Fibroblast of lung (primary cell): ENCODE data around the gene SEMA4D.
"Not testable (repeated sequence)": the region's sequence is repeated elsewhere in the genome, so short reads cannot be mapped to it uniquely, and the experiment has no call there.

Experiments used
- EZH2 ChIP-seq: IDR thresholded peaks from 2 replicates; pipeline ENCODE4 v1.5.1; 2012; ENCODE audit warnings: low read length, control low read depth, mild to moderate bottlenecking; ENCODE audit errors: missing control alignments
- TF ChIP-seq, protein P1 (sequence below), 2 donors: IDR thresholded peaks in 1 of 2; conservative IDR thresholded peaks in 1 of 2; 1 replicate in 1 of 2; 2 replicates in 1 of 2; pipeline ENCODE4 v1.5.1; 2011 to 2012; ENCODE audit warnings: low read length in 2 of 2, control low read depth in 1 of 2, inconsistent platforms in 1 of 2, low read depth in 1 of 2, mild to moderate bottlenecking in 1 of 2

DNA sequence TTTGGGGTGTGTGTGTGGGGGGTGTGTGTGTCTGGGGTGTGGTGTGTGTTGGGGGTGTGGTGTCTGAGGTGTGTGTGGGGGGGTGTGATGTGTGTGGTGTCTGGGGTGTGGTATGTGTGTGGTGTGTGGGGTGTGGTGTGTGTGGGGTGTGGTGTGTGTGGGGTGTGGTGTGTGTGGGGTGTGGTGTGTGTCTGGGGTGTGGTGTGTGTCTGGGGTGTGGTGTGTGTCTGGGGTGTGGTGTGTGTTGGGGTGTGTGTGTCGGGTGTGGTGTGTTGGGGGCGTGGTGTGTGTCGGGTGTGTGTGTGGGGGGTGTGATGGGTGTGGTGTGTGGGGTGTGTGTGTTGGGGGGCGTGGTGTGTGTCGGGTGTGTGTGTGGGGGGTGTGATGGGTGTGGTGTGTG, 126.1 kb downstream of the SEMA4D start:
- TF ChIP-seq, protein P1, sequence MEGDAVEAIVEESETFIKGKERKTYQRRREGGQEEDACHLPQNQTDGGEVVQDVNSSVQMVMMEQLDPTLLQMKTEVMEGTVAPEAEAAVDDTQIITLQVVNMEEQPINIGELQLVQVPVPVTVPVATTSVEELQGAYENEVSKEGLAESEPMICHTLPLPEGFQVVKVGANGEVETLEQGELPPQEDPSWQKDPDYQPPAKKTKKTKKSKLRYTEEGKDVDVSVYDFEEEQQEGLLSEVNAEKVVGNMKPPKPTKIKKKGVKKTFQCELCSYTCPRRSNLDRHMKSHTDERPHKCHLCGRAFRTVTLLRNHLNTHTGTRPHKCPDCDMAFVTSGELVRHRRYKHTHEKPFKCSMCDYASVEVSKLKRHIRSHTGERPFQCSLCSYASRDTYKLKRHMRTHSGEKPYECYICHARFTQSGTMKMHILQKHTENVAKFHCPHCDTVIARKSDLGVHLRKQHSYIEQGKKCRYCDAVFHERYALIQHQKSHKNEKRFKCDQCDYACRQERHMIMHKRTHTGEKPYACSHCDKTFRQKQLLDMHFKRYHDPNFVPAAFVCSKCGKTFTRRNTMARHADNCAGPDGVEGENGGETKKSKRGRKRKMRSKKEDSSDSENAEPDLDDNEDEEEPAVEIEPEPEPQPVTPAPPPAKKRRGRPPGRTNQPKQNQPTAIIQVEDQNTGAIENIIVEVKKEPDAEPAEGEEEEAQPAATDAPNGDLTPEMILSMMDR (conservative IDR thresholded peaks at IDR 0.05 in 1 of 2, IDR thresholded peaks at IDR 0.05 in 1 of 2; ENCODE audit: low read depth in 1 of 2, low read length in 2 of 2) = not testable (repeated sequence)
- TF ChIP-seq EZH2 = not testable (repeated sequence)
